GM23248 (cell line): ENCODE measurements around the gene HNF4A. TPM values are rescaled to one million over a fixed set of nuclear protein-coding genes. Genes with fewer than 3 reads are reported as not detected.

Experiments used
- DNase-seq: peaks from one replicate; pipeline ENCODE4 v3.0.0-alpha.2; 2015
- H2AFZ ChIP-seq: fragments of 200-600 bp; sonication (generic); 2 replicates; pipeline ENCODE4 v1.6.1; 2016; ENCODE audit warnings: antibody characterized with exemption
- H3F3A ChIP-seq: fragments of 200-600 bp; sonication (generic); 2 replicates; pipeline ENCODE4 v1.6.1; 2016; ENCODE audit warnings: mild to moderate bottlenecking, antibody characterized with exemption, mixed run types; ENCODE audit not compliant: insufficient read depth
- H3K27ac ChIP-seq: fragments of 200-600 bp; sonication (generic); 2 replicates; pipeline ENCODE4 v1.5.1; 2016; ENCODE audit warnings: mild to moderate bottlenecking
- H3K27me3 ChIP-seq: fragments of 200-600 bp; sonication (generic); replicated peaks from 2 replicates; pipeline ENCODE4 v1.6.1; 2016; ENCODE audit warnings: mild to moderate bottlenecking; ENCODE audit not compliant: insufficient read depth
- H3K36me3 ChIP-seq: fragments of 200-600 bp; sonication (generic); 2 replicates; pipeline ENCODE4 v1.6.1; 2016; ENCODE audit warnings: low read depth, mild to moderate bottlenecking
- H3K4me1 ChIP-seq: fragments of 200-600 bp; sonication (generic); 2 replicates; pipeline ENCODE4 v1.6.1; 2016; ENCODE audit warnings: mild to moderate bottlenecking; ENCODE audit not compliant: insufficient read depth
- H3K4me2 ChIP-seq: fragments of 200-600 bp; sonication (generic); one replicate; pipeline ENCODE4 v1.6.1; 2016; ENCODE audit warnings: mild to moderate bottlenecking; ENCODE audit not compliant: unreplicated experiment
- H3K4me3 ChIP-seq: fragments of 200-600 bp; sonication (generic); 2 replicates; pipeline ENCODE4 v1.5.1; 2016; ENCODE audit warnings: mild to moderate bottlenecking
- H3K79me2 ChIP-seq: fragments of 200-600 bp; sonication (generic); 2 replicates; pipeline ENCODE4 v1.6.1; 2016; ENCODE audit warnings: mild to moderate bottlenecking; ENCODE audit not compliant: insufficient read depth
- H3K9ac ChIP-seq: fragments of 200-600 bp; sonication (generic); 2 replicates; pipeline ENCODE4 v1.6.1; 2016; ENCODE audit warnings: mild to moderate bottlenecking
- H3K9me2 ChIP-seq: fragments of 200-600 bp; sonication (generic); 2 replicates; pipeline ENCODE4 v1.6.1; 2016; ENCODE audit warnings: mixed run types, mild to moderate bottlenecking, moderate library complexity; ENCODE audit not compliant: insufficient read depth
- H3K9me3 ChIP-seq: fragments of 200-600 bp; sonication (generic); one replicate; pipeline ENCODE4 v1.6.1; 2017; ENCODE audit warnings: low read depth
- H4K20me1 ChIP-seq: fragments of 200-600 bp; sonication (generic); 2 replicates; pipeline ENCODE4 v1.6.0; 2016; ENCODE audit not compliant: insufficient read depth
- EZH2 ChIP-seq: fragments of 200-600 bp; sonication (generic); IDR thresholded peaks from 2 replicates; pipeline ENCODE4 v1.6.1; 2018; ENCODE audit warnings: antibody characterized with exemption, mild to moderate bottlenecking; ENCODE audit not compliant: insufficient read depth, poor library complexity, severe bottlenecking
- EZH2phosphoT487 ChIP-seq: fragments of 200-600 bp; sonication (generic); IDR thresholded peaks from 2 replicates; pipeline ENCODE4 v1.6.1; 2018; ENCODE audit warnings: antibody characterized with exemption, moderate library complexity, mild to moderate bottlenecking, low read depth; ENCODE audit not compliant: insufficient read depth
- WGBS, 2 experiments: methylation state at CpG; one replicate each; pipeline ENCODE4 v1.1.6; 2015 to 2017; ENCODE audit warnings: low lambda C conversion rate in 2 of 2, low coverage in 1 of 2; ENCODE audit errors: missing lambda C conversion rate in 2 of 2; 5-methylcytosine and 5-hydroxymethylcytosine counted together
- in situ Hi-C: fragments of 300-500 bp; cut with MboI; formaldehyde crosslinking; loops from 2 replicates; pipeline ENCODE4 v1.15.0; 2020
- polyA plus RNA-seq: library from polyadenylated mRNA; unstranded; fragments of >200 nt; fragmentation: Nextera tagmentation; extraction: Ambion mirVana; gene quantifications from 2 replicates; pipeline ENCODE4 v1.2.1, GENCODE V29; 2016
- total RNA-seq: library from RNA; depleted of rRNA; stranded (reverse); fragments of >200 nt; shearing (Covaris generic); gene quantifications from 2 replicates; pipeline ENCODE4 v1.2.3, GENCODE V29; 2014

The HNF4A gene
- total and polyA plus RNA-seq, 2 experiments from 2014 or later = not detected

DNA sequence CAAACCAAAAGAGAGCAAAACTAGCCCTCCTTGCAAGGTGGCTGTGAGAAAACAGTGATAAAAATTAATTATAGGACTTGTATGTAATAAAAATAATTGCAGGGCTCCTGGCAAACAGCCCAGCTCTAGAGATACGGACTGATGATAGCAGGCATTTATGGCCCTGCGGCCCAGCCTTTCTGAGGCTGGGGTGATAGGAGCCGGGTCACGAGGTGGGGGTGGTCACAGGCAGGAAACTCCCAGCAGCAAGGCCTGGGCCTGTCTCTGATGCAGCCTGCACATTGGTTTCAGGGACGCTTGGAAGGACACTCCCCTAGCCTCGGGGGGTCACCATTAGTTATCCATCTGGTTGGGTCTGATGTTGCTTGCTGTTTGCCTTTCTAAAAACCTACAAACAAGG, 101.5 kb downstream of the HNF4A start:
- Histone ChIP-seq H3K4me2 (no peak overlapping the region), H3K9me3 (no peaks in the 10 kb centered on the region), H3K36me3 (no peaks in the 10 kb centered on the region), H3K9me2 (no peaks in the 10 kb centered on the region), H3K27ac (no peak overlapping the region), H3K9ac (no peak overlapping the region), H3K27me3 (peaks cover 9% of the 10 kb centered on the region; the same call in 1 of the 2 replicates), H3K4me1 (no peaks in the 10 kb centered on the region), H3K4me3 (no peak overlapping the region), H4K20me1 (no peaks in the 10 kb centered on the region), H3K79me2 (no peaks in the 10 kb centered on the region), H3F3A (no peaks in the 10 kb centered on the region), H2AFZ (no peak overlapping the region)
- in situ Hi-C loops = no loop called here
- 43 to 63% methylated on average over 6 of the region's 6 CpGs for WGBS, 2 experiments
- no peak for TF ChIP-seq EZH2phosphoT487
- TF ChIP-seq EZH2 = no peak
- DNase-seq = no peak

DNA sequence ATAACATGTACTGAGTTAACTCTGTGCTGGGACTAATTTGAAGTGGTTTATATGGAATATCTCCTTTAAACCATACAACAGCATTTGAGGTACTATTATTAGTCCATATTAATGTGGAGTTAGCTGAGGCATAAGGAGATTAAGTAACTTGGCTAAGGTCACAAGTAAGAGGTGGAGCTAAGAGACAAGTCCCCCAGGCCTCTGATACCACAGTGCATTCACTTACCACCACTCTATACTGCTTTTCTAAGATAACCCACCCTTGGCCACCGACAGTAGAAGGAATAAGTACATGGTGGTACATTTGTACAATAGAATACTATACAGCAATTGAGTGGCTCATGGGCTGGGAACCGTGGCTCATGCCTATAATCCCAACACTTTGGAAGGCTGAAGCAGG, 103.8 kb downstream of the HNF4A start:
- no peak for TF ChIP-seq EZH2
- no peak for TF ChIP-seq EZH2phosphoT487
- Histone ChIP-seq H3K4me3 (no peak overlapping the region), H3K79me2 (no peaks in the 10 kb centered on the region), H4K20me1 (no peaks in the 10 kb centered on the region), H3K36me3 (no peaks in the 10 kb centered on the region), H3K9me2 (no peaks in the 10 kb centered on the region), H3K27ac (no peak overlapping the region), H3K9me3 (no peaks in the 10 kb centered on the region), H3K9ac (no peak overlapping the region), H3F3A (no peaks in the 10 kb centered on the region), H3K4me2 (no peak overlapping the region), H3K4me1 (no peaks in the 10 kb centered on the region), H3K27me3 (no peaks in the 10 kb centered on the region; the same call in 1 of the 2 replicates), H2AFZ (no peak overlapping the region)
- DNase-seq = no peak
- in situ Hi-C loops = no loop called here
- 25 to 29% methylated on average over 2 of the region's 2 CpGs for WGBS, 2 experiments

DNA sequence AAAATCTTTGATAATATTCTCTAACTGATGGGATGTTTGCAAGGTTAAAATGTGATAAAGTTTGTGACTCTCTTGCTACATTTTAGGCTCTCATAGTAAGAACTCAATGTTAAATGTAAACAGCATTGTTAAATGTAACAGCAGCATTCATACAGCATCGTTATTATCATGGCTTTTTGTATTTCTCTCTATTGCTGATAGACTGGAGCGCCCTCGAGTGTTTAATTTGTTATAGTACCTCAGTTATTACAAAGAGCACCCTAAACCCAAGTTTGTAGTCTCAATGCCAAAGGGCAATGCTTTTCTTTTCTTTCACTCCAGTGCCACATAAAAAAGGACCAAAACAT, 105.3 kb downstream of the HNF4A start:
- TF ChIP-seq EZH2 (no peak), EZH2phosphoT487 (no peak)
- Histone ChIP-seq H3K36me3 (no peaks in the 10 kb centered on the region), H3K79me2 (no peaks in the 10 kb centered on the region), H3K9me3 (no peaks in the 10 kb centered on the region), H3K27me3 (no peaks in the 10 kb centered on the region; the same call in 1 of the 2 replicates), H3K4me2 (no peak overlapping the region), H3K9ac (no peak overlapping the region), H3K4me1 (no peaks in the 10 kb centered on the region), H3K4me3 (no peak overlapping the region), H4K20me1 (no peaks in the 10 kb centered on the region), H3K9me2 (no peaks in the 10 kb centered on the region), H3F3A (no peaks in the 10 kb centered on the region), H3K27ac (no peak overlapping the region), H2AFZ (no peak overlapping the region)
- WGBS, 2 experiments = 8 to 9% methylated on average over 3 of the region's 3 CpGs
- peak; percentile 72 for DNase-seq
- in situ Hi-C loops = loop anchor here (5.0 to 10.0 kb wide), 3 partner anchors 68 to 346 kb away; no protein-coding TSS in a partner anchor

DNA sequence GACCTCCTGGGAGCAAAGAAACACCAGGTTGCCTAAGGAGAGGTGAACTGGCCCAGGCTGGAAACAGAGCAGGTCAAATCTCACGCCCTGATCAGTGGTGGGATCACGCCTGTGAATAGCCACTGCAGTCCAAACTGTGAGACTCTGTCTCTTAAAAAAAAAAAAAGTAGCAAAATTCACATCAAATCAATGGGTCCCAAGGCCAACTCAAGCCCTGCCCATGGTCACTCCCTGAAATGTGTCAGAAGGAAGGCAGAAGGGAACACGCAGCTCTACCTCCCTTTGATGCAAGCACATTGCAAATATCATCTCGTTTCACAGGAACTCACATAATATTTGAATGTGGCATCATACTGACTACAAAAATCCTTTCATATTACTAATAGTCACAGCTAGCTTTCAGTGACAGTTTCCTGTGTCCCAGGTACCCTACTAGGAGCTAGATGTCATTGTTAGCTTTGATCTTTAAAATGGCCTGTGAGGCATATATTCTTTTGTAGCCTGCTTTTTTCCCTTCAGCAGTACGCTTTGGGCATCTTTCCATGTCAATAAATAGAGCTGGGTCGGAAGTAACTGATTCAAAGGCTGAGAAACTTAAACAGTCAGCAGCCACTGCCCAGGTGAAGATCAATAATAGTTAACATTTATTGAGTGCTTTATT, 105.8 kb downstream of the HNF4A start:
- H3K4me1 ChIP-seq = no peaks in the 10 kb centered on the region
- no peak overlapping the region for H3K4me2 ChIP-seq
- H3K27ac ChIP-seq = no peak overlapping the region
- H3K36me3 ChIP-seq = no peaks in the 10 kb centered on the region
- WGBS, 2 experiments = 62 to 68% methylated on average over 6 of the region's 6 CpGs
- in situ Hi-C loops = loop anchor here (5.0 to 10.0 kb wide), 3 partner anchors 69 to 346 kb away; no protein-coding TSS in a partner anchor
- no peaks in the 10 kb centered on the region for H3F3A ChIP-seq
- no peak for TF ChIP-seq EZH2
- TF ChIP-seq EZH2phosphoT487 = no peak
- no peaks in the 10 kb centered on the region; the same call in 1 of the 2 replicates for H3K27me3 ChIP-seq
- H4K20me1 ChIP-seq = no peaks in the 10 kb centered on the region
- H3K9me2 ChIP-seq = no peaks in the 10 kb centered on the region
- no peak overlapping the region for H2AFZ ChIP-seq
- no peak overlapping the region for H3K9ac ChIP-seq
- H3K79me2 ChIP-seq = no peaks in the 10 kb centered on the region
- H3K4me3 ChIP-seq = no peak overlapping the region
- H3K9me3 ChIP-seq = no peaks in the 10 kb centered on the region
- DNase-seq = no peak
